ENCODE measurements around the gene ARFGAP3.

DNA sequence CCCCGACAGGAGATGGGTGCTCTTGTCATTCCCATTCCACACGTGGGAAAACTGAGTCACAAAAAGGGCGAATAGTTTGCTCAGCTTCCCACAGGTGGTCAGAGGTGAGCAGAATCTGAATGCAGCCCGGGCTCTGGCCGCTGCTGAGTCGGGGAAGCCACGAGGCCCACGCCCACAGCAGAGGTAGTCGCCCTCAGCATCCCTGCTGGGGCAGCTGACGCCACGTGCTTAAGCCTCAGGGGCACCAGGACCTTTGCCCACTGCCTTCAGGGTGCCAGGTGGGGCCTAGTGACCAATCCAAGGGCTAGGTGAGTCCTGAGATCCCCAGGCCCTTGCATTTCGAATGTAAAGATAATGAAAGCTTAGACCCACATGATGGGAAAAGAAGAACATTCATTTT, 24.2 kb upstream of the ARFGAP3 start:
- TF ChIP-seq POLR2AphosphoS5 (IDR thresholded peaks at IDR 0.05; ENCODE audit: low read depth, low read length) (no peak), TCF7L2 (IDR thresholded peaks at IDR 0.05; ENCODE audit: low read depth, low read length) (no peak)
- TF ChIP-seq, protein P1, sequence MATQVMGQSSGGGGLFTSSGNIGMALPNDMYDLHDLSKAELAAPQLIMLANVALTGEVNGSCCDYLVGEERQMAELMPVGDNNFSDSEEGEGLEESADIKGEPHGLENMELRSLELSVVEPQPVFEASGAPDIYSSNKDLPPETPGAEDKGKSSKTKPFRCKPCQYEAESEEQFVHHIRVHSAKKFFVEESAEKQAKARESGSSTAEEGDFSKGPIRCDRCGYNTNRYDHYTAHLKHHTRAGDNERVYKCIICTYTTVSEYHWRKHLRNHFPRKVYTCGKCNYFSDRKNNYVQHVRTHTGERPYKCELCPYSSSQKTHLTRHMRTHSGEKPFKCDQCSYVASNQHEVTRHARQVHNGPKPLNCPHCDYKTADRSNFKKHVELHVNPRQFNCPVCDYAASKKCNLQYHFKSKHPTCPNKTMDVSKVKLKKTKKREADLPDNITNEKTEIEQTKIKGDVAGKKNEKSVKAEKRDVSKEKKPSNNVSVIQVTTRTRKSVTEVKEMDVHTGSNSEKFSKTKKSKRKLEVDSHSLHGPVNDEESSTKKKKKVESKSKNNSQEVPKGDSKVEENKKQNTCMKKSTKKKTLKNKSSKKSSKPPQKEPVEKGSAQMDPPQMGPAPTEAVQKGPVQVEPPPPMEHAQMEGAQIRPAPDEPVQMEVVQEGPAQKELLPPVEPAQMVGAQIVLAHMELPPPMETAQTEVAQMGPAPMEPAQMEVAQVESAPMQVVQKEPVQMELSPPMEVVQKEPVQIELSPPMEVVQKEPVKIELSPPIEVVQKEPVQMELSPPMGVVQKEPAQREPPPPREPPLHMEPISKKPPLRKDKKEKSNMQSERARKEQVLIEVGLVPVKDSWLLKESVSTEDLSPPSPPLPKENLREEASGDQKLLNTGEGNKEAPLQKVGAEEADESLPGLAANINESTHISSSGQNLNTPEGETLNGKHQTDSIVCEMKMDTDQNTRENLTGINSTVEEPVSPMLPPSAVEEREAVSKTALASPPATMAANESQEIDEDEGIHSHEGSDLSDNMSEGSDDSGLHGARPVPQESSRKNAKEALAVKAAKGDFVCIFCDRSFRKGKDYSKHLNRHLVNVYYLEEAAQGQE (IDR thresholded peaks at IDR 0.05; ENCODE audit: insufficient read depth in 1 of 2, low read depth in 2 of 2, low read length in 1 of 2), result no peak
- TF ChIP-seq, protein P2, sequence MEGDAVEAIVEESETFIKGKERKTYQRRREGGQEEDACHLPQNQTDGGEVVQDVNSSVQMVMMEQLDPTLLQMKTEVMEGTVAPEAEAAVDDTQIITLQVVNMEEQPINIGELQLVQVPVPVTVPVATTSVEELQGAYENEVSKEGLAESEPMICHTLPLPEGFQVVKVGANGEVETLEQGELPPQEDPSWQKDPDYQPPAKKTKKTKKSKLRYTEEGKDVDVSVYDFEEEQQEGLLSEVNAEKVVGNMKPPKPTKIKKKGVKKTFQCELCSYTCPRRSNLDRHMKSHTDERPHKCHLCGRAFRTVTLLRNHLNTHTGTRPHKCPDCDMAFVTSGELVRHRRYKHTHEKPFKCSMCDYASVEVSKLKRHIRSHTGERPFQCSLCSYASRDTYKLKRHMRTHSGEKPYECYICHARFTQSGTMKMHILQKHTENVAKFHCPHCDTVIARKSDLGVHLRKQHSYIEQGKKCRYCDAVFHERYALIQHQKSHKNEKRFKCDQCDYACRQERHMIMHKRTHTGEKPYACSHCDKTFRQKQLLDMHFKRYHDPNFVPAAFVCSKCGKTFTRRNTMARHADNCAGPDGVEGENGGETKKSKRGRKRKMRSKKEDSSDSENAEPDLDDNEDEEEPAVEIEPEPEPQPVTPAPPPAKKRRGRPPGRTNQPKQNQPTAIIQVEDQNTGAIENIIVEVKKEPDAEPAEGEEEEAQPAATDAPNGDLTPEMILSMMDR (IDR thresholded peaks at IDR 0.05), result no peak
